NCI-H2227 (cell line): ENCODE measurements around the gene IFNAR2.

ENCODE experiments used
- DNase-seq: peaks from one replicate; lab custom pipeline; 2025; ENCODE audit not compliant: unreplicated experiment; lab: John Stamatoyannopoulos, UW

Gene IFNAR2

GRCh38 chr21:33266050-33266788 lies 36.5 kb downstream of the IFNAR2 start, which contains the start of gene IL10RB:
Gene IL10RB, plus strand, starts transcription at chr21:33266367. Its CDS starts 99 bp downstream, at chr21:33266466.
- peak; percentile 82 for DNase-seq

- no peak for DNase-seq
These were observed 37.0 kb downstream of the IFNAR2 start for GRCh38 chr21:33266789-33267135.

GRCh38 chr21:33267250-33267649 lies 37.5 kb downstream of the IFNAR2 start:
- DNase-seq, result no peak

- DNase-seq, result no peak
These were observed 38.6 kb downstream of the IFNAR2 start for GRCh38 chr21:33268393-33268736.

- DNase-seq, result no peak
These were observed 39.2 kb downstream of the IFNAR2 start for GRCh38 chr21:33268737-33269441.

- no peak for DNase-seq
These were observed 41.2 kb downstream of the IFNAR2 start for GRCh38 chr21:33270986-33271385.

GRCh38 chr21:33273044-33273443 lies 43.3 kb downstream of the IFNAR2 start:
- DNase-seq, result no peak

- no peak for DNase-seq
These were observed 49.0 kb downstream of the IFNAR2 start for GRCh38 chr21:33278721-33279120.

GRCh38 chr21:33279330-33279820 lies 49.6 kb downstream of the IFNAR2 start:
- no peak for DNase-seq
